HFFc6 (cell line): ENCODE data around the gene ANKDD1A. TPM values are rescaled to one million over a fixed set of nuclear protein-coding genes. Genes with fewer than 3 reads are reported as not detected.

Experiments used
- DNase-seq: peaks from one replicate; pipeline ENCODE4 v3.0.0-alpha.2; 2018
- H3K27ac Mint-ChIP-seq: 2 replicates; pipeline ENCODE4 v1.8.0; 2020; ENCODE audit warnings: mild to moderate bottlenecking, mixed read lengths
- H3K27me3 Mint-ChIP-seq: 2 replicates; pipeline ENCODE4 v1.8.0; 2021; ENCODE audit warnings: mild to moderate bottlenecking, moderate library complexity, mixed read lengths; ENCODE audit not compliant: insufficient read depth
- H3K36me3 Mint-ChIP-seq: 2 replicates; pipeline ENCODE4 v1.8.0; 2021; ENCODE audit warnings: low read depth, mixed read lengths
- H3K4me1 Mint-ChIP-seq: 2 replicates; pipeline ENCODE4 v1.8.0; 2020; ENCODE audit warnings: low read depth, mixed read lengths
- H3K4me3 Mint-ChIP-seq: 2 replicates; pipeline ENCODE4 v1.8.0; 2020; ENCODE audit warnings: mild to moderate bottlenecking, moderate library complexity, mixed read lengths
- H3K9me3 Mint-ChIP-seq: 2 replicates; pipeline ENCODE4 v1.8.0; 2020; ENCODE audit warnings: mild to moderate bottlenecking, mixed read lengths
- CTCF ChIP-seq: fragments of 200-600 bp; sonication (generic); IDR thresholded peaks from 2 replicates; pipeline ENCODE4 v1.5.0; 2021; ENCODE audit warnings: antibody characterized with exemption, mild to moderate bottlenecking
- long read RNA-seq: library from polyadenylated mRNA; unstranded; transcript quantifications from one replicate; pipeline ENCODE4 v2.0.0, GENCODE V29; 2019
- total RNA-seq, 6 experiments: library from RNA; stranded (reverse); fragmentation: NEBNext Ultra II Directional; extraction: Animal tissue kit (Norgen Biotek cat#: 25700); gene quantifications; 2 replicates in 1 of 6; 3 replicates in 5 of 6; pipeline ENCODE4 v1.2.3, GENCODE V29; 2021

The ANKDD1A gene
- total RNA-seq, result 1 to 10 TPM; 1.3 to 2.4 (median 1.9) TPM
- long read RNA-seq, result 0 reads

DNA sequence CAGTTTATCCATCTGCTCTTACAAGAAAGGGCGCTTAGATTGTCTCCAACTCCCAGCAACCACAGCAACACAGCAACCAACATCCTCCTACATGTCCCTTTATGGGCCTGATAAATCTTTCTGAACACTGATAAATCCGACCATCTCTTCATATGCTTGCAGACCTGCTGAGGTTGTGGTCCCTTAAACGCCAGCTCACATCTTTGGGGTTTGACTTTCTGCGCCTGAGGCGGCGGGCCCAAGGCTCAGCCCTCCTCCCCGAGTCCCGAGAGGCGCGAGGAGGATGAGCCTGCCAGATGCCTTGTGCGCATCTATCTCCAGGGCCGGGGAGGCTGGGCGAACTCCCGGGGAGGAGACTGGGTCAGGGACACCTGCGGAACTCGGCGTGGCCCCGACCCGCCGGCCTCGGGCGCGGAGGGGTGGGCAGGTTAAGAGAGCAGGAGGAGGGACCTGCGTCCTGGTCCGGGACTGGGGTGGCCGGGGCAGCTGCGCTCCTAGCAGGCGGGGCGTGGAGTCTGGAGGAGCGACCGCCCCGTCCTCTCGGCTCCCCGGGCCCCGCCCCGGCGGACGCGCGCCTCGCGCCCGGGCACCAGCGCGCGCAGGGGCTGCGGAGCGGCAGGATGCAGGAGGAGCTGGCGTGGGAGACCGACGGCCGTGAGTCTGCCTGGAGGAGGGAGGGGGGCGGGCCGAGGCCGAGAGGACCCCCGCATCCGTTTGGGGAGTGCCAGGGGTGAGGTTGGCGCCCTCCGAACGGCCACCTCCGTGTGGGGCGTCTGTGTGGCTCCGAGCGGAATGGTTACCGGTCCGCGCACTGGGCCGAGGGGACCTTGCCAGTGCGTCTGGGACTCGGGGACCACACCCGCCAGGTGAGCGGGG, at the start of gene ANKDD1A:
Gene ANKDD1A (plus strand): TSS at position 592 of the 876 bp plus-strand sequence. CDS start 29 bp downstream, at position 621.
- no peak for DNase-seq
- H3K36me3 Mint-ChIP-seq, result no peaks in the 10 kb centered on the region
- H3K9me3 Mint-ChIP-seq, result no peaks in the 10 kb centered on the region
- TF ChIP-seq CTCF, result no peak
- H3K27ac Mint-ChIP-seq, result peak within 1 kb of the TSS; percentile 2; the same call in 1 of the 2 replicates
- peaks cover 9% of the 10 kb centered on the region for H3K4me1 Mint-ChIP-seq
- peak within 1 kb of the TSS; percentile 77 for H3K4me3 Mint-ChIP-seq
- H3K27me3 Mint-ChIP-seq, result peaks cover 5% of the 10 kb centered on the region

DNA sequence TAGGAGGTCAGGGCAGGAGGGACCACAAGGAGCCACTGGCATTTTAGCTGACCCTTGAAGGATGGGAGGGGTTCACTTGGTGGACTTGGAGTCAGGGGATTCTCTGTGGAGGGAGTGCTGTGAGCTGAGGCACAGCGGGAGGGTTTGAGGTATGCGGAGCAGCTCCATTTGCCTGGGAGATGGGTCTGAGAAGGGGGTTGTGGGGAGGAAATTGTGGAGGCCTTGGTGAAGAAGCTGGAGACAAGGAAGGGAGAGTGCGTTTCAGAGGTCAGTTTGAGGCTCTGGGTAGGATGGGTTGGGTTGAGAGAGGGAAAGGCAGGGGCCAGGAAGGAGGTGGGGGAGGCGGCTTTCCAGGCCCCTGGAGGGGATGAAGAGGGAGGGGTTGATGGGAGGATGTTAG, 49.7 kb upstream of the ANKDD1A start:
- H3K27ac Mint-ChIP-seq, result no peak overlapping the region; the same call in 1 of the 2 replicates
- TF ChIP-seq CTCF, result no peak
- H3K4me3 Mint-ChIP-seq, result no peak overlapping the region

GRCh38 chr15:64862408-64862807, 49.3 kb upstream of the ANKDD1A start:
- peaks cover 2% of the 10 kb centered on the region; the same call in 1 of the 2 replicates for H3K27me3 Mint-ChIP-seq
- no peaks in the 10 kb centered on the region for H3K9me3 Mint-ChIP-seq
- H3K4me1 Mint-ChIP-seq, result peaks cover 46% of the 10 kb centered on the region
- H3K36me3 Mint-ChIP-seq, result peaks cover 21% of the 10 kb centered on the region
- no peak overlapping the region for H3K4me3 Mint-ChIP-seq
- H3K27ac Mint-ChIP-seq, result peak overlapping the region; percentile 42; the same call in 1 of the 2 replicates
- DNase-seq, result no peak
- TF ChIP-seq CTCF, result no peak

More for the DNA sequence above, 49.7 kb upstream of the ANKDD1A start:
- no peaks in the 10 kb centered on the region; the same call in 1 of the 2 replicates for H3K27me3 Mint-ChIP-seq
- H3K36me3 Mint-ChIP-seq, result peaks cover 24% of the 10 kb centered on the region
- peaks cover 46% of the 10 kb centered on the region for H3K4me1 Mint-ChIP-seq
- no peak for DNase-seq
- H3K9me3 Mint-ChIP-seq, result no peaks in the 10 kb centered on the region

- Mint-ChIP-seq H3K4me1 (peaks cover 30% of the 10 kb centered on the region), H3K9me3 (no peaks in the 10 kb centered on the region), H3K36me3 (peaks cover 12% of the 10 kb centered on the region), H3K27me3 (peaks cover 2% of the 10 kb centered on the region; the same call in 1 of the 2 replicates), H3K4me3 (no peak overlapping the region), H3K27ac (peak overlapping the region; percentile 61; the same call in 1 of the 2 replicates)
- no peak for TF ChIP-seq CTCF
- no peak for DNase-seq
These were observed 47.6 kb upstream of the ANKDD1A start for GRCh38 chr15:64864068-64864467.

- TF ChIP-seq CTCF, result no peak
- no peak overlapping the region for H3K4me3 Mint-ChIP-seq
- peaks cover 36% of the 10 kb centered on the region for H3K4me1 Mint-ChIP-seq
- H3K36me3 Mint-ChIP-seq, result peaks cover 23% of the 10 kb centered on the region
- DNase-seq, result no peak
- peaks cover 2% of the 10 kb centered on the region; the same call in 1 of the 2 replicates for H3K27me3 Mint-ChIP-seq
- H3K9me3 Mint-ChIP-seq, result no peaks in the 10 kb centered on the region
- H3K27ac Mint-ChIP-seq, result peak overlapping the region; percentile 85
These were observed 46.3 kb upstream of the ANKDD1A start for GRCh38 chr15:64865126-64865997.
